GM19238 (cell line): ENCODE results near the gene TNFRSF1B.
A peak's percentile ranks its signal among the peaks of the same experiment; 100 is the strongest.
"Not testable (repeated sequence)": the region's sequence is repeated elsewhere in the genome, so short reads cannot be mapped to it uniquely, and the experiment has no call there.

Source experiments
- DNase-seq: peaks from one replicate; pipeline ENCODE4 v3.0.0; 2011; ENCODE audit warnings: low spot score; ENCODE audit not compliant: insufficient read length

The TNFRSF1B gene

DNA sequence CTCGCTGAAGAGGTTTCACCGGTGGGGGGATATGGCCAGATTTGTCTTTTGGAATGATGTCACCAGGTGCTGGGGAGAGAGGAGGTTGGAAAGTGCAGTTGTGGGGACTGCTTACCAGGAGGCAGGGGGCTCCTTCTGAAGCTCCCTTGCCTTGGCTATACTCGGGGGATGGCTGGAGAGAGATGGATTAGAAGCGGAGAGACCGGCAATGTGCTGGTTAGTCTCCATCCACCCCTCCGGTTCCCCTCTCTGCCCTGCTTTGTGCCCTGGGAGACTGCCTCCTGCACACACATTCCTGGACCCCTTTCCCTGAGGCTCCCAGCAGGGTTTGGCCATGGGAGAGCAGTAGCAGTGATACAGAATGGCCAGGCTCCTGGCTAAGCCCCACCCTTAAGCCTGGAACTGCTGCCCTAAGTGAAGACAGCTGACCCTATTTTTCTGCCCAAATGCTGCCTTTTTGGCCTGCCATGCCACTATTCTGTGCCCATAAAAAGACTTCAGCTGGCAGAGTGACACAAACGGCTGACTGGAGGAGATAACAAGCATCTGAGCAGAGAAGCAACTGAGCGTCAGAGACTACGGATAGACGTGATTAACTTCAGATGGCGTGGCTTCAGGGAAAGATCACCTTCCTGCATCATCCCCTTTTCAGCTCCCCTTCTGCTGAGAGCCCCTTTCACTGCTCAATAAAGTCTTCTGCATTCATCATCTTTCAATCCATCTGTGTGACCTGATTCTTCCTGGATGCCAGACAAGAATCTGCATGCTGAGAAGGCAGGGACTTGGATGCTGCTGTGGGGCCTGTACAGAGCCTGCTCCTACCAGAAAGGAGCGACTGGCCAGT lies 48.5 kb downstream of the TNFRSF1B start:
- DNase-seq = no peak

DNA sequence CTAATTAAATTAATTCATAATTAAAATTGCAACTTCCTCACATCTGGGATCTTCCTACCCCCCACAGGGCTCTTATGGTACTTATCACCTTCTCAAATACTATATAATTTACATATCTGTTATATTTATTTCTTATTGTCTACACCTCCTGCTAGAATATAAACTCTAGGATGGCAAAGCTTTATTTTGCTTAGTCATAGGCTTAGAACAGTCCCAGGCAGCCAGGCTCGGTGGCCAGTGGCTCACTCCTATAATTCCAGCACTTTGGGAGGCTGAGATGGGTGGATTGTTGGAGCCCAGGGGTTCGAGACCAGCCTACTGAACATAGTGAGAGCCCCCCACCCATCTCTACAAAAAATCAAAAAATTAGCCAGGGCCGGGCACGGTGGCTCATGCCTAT lies 53.0 kb downstream of the TNFRSF1B start:
- no peak for DNase-seq

DNA sequence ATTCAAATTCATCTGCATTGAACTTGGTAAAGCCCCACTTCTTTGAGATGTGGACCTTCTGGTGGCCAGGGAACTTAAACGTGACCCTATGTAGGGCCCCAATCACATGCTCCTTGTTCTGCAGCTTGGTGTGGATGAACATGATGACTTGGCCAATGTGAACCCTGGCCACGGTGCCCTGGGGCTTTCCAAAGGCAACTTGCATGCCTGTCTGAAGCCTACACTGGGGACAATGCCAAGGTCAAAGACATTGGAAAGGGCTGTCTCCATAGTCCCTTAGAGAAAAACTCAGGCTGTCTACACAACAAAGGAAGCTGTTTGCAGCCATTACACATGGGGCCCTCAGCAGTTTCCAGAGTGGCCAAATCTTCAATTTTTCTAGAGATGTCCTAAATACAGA lies 54.1 kb downstream of the TNFRSF1B start:
- no peak for DNase-seq

DNA sequence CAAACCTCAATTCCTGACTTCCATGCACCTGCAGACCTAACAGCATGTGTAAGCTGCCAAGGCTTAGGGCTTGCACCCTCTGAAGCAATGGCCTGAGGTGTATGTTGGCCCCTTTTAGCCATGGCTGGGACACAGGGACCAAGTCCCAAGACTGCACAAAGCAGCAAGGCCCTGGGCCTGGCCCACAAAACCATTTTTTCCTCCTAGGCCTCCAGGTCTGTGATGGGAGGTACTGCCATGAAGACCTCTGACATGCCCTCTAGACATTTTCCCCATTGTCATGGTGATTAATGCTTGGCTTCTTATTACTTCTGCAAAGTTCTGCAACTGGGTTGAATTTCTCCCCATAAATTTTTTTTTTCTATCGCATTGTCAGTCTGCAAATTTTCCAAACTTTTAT lies 55.9 kb downstream of the TNFRSF1B start:
- not testable (repeated sequence) for DNase-seq

DNA sequence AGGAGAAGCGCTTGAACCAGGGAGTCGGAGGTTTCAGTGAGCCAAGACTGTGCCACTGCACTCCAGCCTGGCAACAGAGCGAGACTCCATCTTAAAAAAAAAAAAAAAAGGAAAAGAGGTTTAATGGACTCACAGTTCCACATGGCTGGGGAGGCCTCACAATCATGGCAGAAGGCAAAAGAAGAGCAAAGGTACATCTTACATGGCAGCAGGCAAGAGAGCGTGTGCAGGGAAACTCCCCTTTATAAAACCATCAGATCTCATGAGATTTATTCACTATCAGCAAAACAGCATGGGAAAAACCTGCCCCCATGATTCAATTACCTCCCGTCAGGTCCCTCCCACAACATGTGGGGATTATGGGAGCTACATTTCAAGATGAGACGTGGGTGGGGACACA lies 57.3 kb downstream of the TNFRSF1B start:
- not testable (repeated sequence) for DNase-seq

DNA sequence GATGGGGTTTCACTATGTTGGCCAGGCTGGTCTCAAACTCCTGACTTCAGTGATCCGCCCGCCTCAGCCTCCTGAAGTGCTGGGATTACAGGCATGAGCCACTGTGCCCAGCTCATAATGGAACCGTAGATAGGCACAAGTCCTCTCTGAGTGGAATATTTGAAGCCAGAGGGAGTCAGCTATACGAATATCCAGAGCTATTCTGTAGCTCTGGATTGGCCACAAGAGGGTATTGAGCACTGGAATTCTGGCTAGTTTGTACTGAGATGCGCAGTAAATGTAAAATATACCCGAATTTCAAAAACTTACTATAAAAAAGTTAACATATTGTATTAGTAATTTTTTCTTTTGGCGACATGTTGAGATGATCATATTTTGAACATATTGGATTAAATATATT lies 62.2 kb downstream of the TNFRSF1B start:
- no peak for DNase-seq

DNA sequence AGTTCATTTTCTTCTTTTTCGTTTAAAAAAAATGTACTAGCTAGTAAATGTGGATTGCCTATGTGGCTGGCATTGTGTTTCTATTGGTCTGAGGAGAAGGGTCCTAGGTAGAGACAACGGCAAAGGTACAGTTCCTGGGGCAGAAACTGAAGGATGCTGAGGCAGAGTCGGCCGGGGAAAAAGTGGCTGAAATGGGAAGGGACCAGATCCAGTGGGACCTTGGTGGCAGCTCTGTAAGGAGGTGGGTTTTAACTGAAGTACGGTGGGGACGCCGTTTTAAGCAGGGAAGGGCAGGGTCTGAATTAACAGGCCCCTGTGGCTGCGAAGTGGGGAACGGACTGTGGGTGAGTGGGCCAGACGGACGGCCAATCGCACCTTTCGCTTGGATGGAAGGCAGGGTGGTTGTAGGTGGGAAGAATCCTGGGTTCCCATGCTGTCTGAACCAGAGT lies 62.6 kb downstream of the TNFRSF1B start:
- DNase-seq = no peak

DNA sequence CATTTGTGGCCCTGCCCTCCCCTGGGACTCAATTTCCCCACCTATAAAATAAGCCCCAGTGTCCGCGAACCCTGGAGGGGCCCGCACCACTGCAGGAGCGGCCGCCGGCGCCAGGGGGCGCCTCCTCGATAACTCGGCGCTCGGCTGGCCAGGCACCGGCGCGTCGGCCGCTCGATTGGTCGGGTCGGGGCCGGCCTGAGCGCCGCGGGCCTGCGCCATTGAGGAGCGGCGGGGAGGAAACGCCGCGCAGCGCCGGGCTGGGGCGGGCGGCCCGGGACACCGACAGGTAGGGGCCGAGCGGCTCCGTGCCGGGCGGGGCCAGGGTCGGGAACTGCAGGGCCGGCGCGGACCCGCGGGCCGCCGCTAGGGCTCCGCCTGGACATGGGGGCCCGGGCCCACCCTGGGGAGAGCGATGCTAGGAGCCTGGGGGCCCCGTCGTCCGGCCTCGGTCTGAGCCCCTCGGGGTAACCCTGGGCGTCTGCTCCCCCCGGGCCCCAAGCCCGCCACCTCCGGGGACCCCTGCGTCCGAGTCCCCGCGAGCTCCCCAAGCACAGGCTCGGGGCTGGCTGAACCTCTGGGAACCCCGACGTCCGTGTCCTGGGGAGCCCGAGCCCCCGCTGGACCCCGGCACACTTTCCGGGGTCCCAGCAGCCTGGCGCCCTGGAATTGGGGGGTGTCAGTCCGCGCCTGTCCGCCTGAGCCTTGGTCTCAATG lies 63.2 kb downstream of the TNFRSF1B start, which contains the start of gene VPS13D:
TSS of gene VPS13D (plus strand) at position 196 of the 714 bp plus-strand sequence. CDS start 4,237 bp downstream, outside the sequence.
- peak; percentile 85 for DNase-seq

DNA sequence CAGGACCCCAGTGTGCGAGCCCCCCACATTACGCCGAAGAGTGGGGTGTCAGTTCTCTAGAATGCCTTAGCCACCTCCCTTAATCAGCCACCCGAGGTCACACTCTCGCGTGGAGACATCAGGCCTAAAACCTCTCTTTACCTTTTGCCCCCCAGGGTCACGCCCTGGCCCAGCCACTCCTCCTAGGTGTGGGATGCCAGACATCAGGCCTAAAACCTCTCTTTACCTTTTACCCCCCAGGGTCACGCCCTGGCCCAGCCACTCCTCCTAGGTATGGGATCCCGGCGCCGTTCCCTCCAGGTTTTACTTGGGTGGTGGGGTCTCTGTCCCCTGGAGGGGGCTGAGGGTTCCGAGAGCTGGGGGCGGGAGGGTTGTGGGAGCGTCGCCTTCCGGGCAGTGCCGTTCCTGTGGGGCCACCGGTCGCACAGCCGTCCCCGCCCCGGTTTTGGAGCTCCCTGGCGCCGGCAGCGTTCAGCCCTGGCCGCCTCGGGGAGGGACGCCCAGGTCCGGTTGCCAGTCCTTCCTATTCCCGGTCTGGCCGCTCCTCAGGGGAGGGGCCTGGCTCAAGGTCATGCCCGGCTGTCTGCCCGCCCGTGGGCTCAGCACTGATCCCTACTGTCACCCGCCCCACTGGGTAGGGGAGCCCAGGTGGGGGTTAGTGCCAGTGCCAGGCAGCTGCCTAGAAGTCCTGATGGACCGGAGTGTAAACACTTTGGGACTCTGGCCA lies 63.9 kb downstream of the TNFRSF1B start:
- DNase-seq = no peak

DNA sequence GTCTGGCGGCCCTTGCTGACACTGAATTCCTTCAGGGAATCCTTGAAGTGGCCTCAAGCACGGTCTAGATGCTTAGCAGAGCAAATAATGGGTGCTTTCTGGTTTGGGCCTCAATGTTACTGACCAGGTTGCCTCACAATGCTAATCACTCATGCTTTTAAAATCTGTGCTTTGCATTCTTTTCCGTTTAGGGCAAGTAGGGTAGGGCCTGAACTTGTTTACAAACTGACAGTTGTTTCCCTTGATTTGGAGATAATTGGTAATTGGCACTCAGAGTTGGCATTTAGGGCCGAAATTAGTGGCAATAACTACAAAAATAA lies 64.4 kb downstream of the TNFRSF1B start:
- DNase-seq = no peak

DNA sequence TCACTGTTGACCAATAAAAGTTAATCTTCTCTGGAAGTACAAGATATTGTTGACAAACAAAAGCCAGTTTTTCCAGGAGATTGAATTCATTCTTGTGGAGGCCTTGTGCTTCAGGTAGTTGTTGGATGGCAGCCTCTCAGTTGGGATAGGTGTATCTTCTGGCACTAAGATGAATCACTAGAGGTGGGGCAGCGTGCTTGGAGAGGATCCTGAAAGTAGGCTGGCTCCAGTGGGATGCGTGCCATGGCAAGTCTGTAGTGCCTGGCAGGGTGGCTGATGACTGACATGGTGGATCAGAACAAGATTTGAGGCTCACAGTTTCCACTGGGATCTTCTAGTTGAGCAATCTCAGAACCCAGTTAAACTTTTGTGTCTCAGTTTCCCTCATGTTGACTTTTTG lies 65.4 kb downstream of the TNFRSF1B start:
- DNase-seq = no peak

DNA sequence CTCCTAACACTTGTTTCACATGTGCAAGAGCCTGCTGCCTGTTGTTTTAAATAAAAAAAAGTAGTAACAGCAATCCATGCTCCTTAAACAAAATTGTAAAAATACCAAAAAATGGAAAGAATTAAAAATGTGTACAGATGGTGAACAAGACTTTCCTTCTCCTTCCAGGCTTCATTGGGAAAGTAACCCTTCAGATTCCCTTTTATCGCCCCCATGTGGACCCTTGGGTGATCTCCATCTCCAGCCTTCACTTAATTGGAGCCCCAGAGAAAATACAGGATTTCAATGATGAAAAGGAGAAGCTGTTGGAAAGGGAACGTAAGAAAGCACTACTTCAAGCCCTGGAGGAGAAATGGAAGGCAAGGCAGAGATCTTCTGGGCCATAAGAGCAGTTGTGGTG lies 77.3 kb downstream of the TNFRSF1B start:
- peak; percentile 18 for DNase-seq

DNA sequence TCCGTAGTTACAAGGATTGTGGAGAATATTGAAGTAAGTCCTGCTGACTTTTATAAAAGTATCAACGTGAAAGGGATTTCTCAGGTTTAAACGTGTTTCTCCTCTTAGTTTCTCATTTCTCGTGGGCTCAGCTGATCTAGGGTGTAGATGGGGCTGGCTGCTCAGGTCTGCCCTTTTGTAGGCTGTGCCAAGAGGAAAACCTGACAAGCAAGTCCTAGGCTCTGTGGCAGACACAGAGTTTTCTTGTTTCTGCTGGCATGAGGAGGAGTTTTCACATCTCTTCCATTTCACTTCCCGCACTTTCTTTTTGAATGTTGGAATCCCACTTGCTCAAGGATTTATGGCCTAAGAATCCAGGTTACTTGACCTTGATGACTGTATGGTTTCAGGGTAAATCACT lies 77.8 kb downstream of the TNFRSF1B start:
- no peak for DNase-seq

DNA sequence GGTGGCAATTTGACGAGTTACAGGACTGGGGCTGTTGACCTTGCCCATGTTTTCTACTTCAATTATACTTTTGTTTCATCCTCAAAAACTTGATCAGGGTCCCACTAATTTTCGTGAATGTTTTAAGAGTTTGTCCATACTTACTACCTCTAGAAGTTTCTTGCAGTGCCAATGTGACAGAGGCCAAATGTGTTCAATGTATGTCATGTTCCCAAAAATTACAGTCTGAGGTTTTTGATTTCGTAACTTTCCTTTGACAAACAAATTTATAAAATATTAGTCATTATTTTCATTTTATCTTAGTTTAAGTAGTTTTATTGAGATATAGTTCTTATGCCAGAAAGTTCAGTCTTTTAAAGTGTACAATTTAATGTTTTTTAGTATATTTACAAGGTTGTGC lies 78.3 kb downstream of the TNFRSF1B start:
- no peak for DNase-seq

DNA sequence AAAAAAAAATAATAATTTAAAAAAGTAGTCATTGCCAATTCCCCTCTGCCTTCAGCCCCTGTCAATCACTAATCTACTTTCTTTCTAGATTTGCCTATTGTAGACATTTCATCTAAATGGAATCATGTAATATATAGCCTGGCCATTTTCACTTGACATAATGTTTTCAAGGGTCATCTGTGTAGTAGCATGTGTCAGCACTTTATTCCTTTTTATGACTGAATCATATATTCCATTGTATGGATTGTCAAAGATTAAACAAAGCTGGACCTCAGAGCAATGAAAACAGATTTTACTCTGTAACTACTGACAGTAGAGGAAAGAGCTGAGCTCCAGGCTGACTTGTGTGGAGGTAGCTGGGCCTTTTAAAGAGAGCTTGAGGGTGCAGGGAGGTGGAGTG lies 78.9 kb downstream of the TNFRSF1B start:
- no peak for DNase-seq

DNA sequence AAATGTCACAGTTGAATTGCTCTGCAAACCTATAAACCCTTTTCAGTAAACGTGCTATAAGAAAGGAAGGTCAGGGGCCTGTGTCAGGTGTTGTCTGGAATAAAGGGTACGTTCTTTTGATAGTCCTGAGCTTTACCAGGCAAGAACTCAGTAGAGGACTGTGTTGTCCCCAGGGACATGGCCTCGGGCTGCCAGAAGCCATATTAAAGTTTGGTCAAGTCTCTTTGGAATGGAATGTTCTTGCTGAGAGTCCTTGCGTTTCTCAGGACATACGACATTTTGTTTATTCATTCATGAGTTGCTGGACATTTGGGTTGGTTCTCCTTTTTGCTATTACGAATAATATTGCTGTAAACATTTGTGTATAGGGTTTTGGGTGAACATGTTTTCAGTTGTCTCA lies 79.8 kb downstream of the TNFRSF1B start:
- no peak for DNase-seq

DNA sequence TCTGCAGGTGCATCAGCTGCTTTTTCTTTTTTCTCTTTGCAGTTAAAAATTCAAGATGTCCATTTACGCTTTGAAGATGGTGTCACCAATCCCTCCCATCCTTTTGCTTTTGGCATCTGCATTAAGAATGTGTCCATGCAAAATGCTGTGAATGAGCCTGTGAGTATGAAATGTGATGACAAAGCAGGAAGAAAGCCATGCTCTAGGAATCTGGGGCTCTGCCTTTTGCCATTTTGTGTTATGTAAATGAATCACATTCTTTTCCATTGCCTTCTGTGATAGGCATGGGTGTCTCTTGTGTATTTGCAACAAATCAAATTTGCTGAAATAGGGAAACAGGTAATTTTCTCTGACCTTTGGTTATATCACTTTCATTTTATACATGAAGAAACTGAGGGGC lies 82.4 kb downstream of the TNFRSF1B start:
- no peak for DNase-seq

DNA sequence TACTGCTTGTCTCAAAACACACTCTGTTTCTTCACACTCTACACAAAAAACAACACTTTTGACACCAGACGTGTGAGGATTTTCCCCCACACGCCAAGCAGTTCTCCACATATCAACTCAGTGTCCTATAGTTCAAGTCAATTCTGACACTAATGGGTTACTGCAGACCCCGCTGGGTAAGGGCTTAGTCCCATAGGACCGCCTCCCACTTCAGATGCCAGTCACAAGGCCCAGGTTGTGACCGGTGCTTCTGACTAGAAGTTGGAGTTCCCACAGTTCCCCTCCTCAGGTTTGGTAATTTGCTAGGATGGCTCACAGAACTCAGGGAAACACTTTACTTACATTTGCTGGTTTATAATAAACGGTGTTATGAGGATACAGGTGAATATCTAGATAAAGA lies 83.0 kb downstream of the TNFRSF1B start:
- no peak for DNase-seq

DNA sequence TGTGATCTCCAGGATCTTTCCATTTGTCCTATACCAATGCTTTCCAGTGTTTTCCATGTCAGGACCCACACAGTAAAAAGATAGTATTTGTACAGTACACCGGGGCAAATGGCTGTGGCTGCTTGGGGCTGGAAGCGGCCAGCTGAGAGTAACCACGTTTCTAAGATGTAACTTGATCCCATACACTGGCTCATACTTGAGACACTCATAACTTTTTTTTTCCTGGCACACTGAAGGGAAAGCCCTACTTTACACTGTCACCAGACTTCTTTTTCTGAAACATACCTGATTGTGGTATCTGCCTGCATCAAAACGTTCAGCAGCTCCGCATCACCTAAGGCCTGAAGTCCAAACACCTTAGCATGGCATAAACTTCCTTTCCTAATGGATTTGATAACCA lies 84.7 kb downstream of the TNFRSF1B start:
- no peak for DNase-seq

DNA sequence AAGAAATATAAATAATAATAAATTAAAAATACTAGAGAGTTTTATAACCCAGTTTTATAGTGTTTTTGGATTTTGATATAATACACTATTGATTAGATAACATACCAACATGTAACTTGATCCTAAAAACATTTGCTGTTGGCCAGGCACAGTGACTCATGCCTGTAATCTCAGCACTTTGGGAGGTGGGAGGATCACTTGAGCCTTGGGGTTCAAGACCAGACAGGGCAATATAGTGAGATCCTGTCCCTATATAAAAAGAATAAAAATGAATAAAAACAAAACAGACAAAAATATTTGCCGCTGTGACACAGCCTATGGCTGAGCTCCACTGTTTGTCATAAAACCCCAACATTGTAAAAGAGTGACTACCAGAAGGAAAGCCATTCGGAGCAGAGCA lies 89.1 kb downstream of the TNFRSF1B start:
- DNase-seq = no peak

DNA sequence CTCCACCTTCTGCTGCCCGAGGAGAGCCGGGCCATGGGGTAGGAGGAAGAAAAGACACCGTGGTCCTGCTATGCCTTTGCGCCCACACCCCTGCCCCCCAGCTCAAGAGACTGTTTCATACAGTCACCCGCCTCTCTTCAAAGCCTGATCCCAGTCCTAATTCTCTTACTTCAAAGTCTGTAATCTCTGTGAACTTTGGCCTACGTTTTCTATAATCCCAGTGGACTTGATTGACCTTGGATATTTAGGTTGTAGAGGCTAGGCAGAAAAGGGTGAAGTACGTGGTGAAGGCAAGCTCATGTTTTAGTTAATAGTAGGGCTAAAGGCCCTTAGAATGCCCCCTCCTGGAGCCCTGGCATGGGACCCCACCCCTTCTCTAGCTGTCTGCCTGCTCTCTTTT lies 91.5 kb downstream of the TNFRSF1B start:
- no peak for DNase-seq
